ENCODE data around the gene S100P. TPM values are rescaled to one million over a fixed set of nuclear protein-coding genes. Genes with fewer than 3 reads are reported as not detected.

S100P gene
- total and polyA plus RNA-seq, 8 donors: 2.3 to 85.0 (median 4.8) TPM

GRCh38 chr4:6742989-6743388, 49.3 kb downstream of the S100P start:
- Histone ChIP-seq H3K4me1 (peaks cover 0 to under 1% of the 10 kb centered on the region in 2 donors), H3K27ac (no peak overlapping the region), H3K4me3 (no peak overlapping the region), H3K9me3 (no peaks in the 10 kb centered on the region), H3K27me3 (no peaks in the 10 kb centered on the region), H3K36me3 (no peaks in the 10 kb centered on the region)
- ATAC-seq: no peak
- TF ChIP-seq CTCF (IDR thresholded peaks at IDR 0.05): no peak
- intact Hi-C loops (cut with DNase I): no loop called here
- DNase-seq: no peak

Other genes starting within 250 kb of the S100P start
- under 1 TPM in 1 of 2 donors, not detected in 1; 0.35 TPM for gene PPP2R2C, start 221.3 kb upstream of the S100P start, total RNA-seq
- gene PPP2R2C, start 221.3 kb upstream of the S100P start, polyA plus RNA-seq (ENCODE audit: insufficient read length in 6 of 6): under 1 TPM; 0.29 to 0.50 (median 0.43) TPM
- gene MAN2B2, start 118.7 kb upstream of the S100P start, total RNA-seq: 10 to 100 TPM; 27.3 to 38.3 TPM
- 10 to 100 TPM; 14.2 to 18.1 (median 16.1) TPM for gene MAN2B2, start 118.7 kb upstream of the S100P start, polyA plus RNA-seq (ENCODE audit: insufficient read length in 6 of 6)
- 100 to 1,000 TPM; 256 to 273 TPM for gene MRFAP1, start 53.2 kb upstream of the S100P start, total RNA-seq
- 100 to 1,000 TPM; 346 to 399 (median 384) TPM for gene MRFAP1, start 53.2 kb upstream of the S100P start, polyA plus RNA-seq (ENCODE audit: insufficient read length in 6 of 6)
- 10 to 100 TPM; 43.3 to 46.2 TPM for gene MRFAP1L1, start 16.0 kb downstream of the S100P start, total RNA-seq
- gene MRFAP1L1, start 16.0 kb downstream of the S100P start, polyA plus RNA-seq (ENCODE audit: insufficient read length in 6 of 6): 100 to 1,000 TPM; 102 to 125 (median 114) TPM
- gene BLOC1S4, start 22.3 kb downstream of the S100P start, total RNA-seq: 10 to 100 TPM; 10.8 to 11.1 TPM
- gene BLOC1S4, start 22.3 kb downstream of the S100P start, polyA plus RNA-seq (ENCODE audit: insufficient read length in 6 of 6): 10 to 100 TPM in 5 of 6 donors, 1 to 10 TPM in 1; 9.0 to 12.8 (median 10.9) TPM
- gene KIAA0232, start 88.8 kb downstream of the S100P start, total RNA-seq: 10 to 100 TPM; 24.3 to 28.6 TPM
- 10 to 100 TPM; 27.6 to 34.3 (median 30.2) TPM for gene KIAA0232, start 88.8 kb downstream of the S100P start, polyA plus RNA-seq (ENCODE audit: insufficient read length in 6 of 6)
- gene TBC1D14, start 215.9 kb downstream of the S100P start, total RNA-seq: 10 to 100 TPM; 45.6 to 73.4 TPM
- gene TBC1D14, start 215.9 kb downstream of the S100P start, polyA plus RNA-seq (ENCODE audit: insufficient read length in 6 of 6): 10 to 100 TPM; 39.2 to 47.1 (median 44.2) TPM

Data from left lung (tissue), 10 donors.